GM13977 (cell line): ENCODE results near the gene STAMBP.
"Not testable (repeated sequence)": the region's sequence is repeated elsewhere in the genome, so short reads cannot be mapped to it uniquely, and the experiment has no call there.

Source experiments
- DNase-seq: peaks from one replicate; pipeline ENCODE4 v3.0.0; 2012; ENCODE audit warnings: low spot score
- CTCF ChIP-seq: IDR thresholded peaks from 2 replicates; pipeline ENCODE4 v1.5.1; 2012; ENCODE audit warnings: mild to moderate bottlenecking, control low read depth; ENCODE audit not compliant: insufficient read depth; ENCODE audit errors: extremely low read depth, missing control alignments
- in situ Hi-C: fragments of 300-500 bp; cut with MboI; formaldehyde crosslinking; loops from one replicate; pipeline ENCODE4 v1.12.0; 2022; ENCODE audit warnings: low sequenced_read_pairs, low pct_unique_long_range_greater_than_20kb, mixed read lengths, inconsistent platforms; ENCODE audit not compliant: unreplicated experiment

STAMBP gene

GRCh38 chr2:73828818-73829570 is at the start of gene STAMBP:
Gene STAMBP, plus strand, starts transcription at chr2:73828961. Its CDS starts 1,896 bp downstream, at chr2:73830857.
- peak; percentile 92 for DNase-seq
- in situ Hi-C loops: no loop called here
- no peak for TF ChIP-seq CTCF

- peak; percentile 93 for DNase-seq
- in situ Hi-C loops: no loop called here
- peak; percentile 86 for TF ChIP-seq CTCF
These were observed 49.1 kb upstream of the STAMBP start, which contains the start of gene DUSP11 for GRCh38 chr2:73779467-73780236. Gene DUSP11, minus strand, starts transcription at chr2:73780103. Its CDS starts 129 bp downstream, at chr2:73779974.

GRCh38 chr2:73780237-73780582 is 48.6 kb upstream of the STAMBP start:
- no peak for DNase-seq
- no peak for TF ChIP-seq CTCF
- in situ Hi-C loops: no loop called here

GRCh38 chr2:73783402-73783801 is 45.4 kb upstream of the STAMBP start:
- DNase-seq, in situ Hi-C loops: not testable (repeated sequence)

GRCh38 chr2:73783883-73784282 is 44.9 kb upstream of the STAMBP start, which contains the start of gene C2orf78:
Gene C2orf78, plus strand, starts transcription at chr2:73784183. Its CDS starts 127 bp downstream, at chr2:73784310.
- in situ Hi-C loops, DNase-seq: not testable (repeated sequence)

GRCh38 chr2:73811878-73812277 is 16.9 kb upstream of the STAMBP start:
- in situ Hi-C loops: no loop called here
- TF ChIP-seq CTCF: no peak

GRCh38 chr2:73812635-73813034 is 16.1 kb upstream of the STAMBP start:
- no peak for TF ChIP-seq CTCF
- no peak for DNase-seq
- in situ Hi-C loops: no loop called here

More at GRCh38 chr2:73811878-73812277, 16.9 kb upstream of the STAMBP start:
- DNase-seq: no peak
